ENCODE results near the gene SHB. TPM values are rescaled to one million over a fixed set of nuclear protein-coding genes. Genes with fewer than 3 reads are reported as not detected.

The SHB gene
- total RNA-seq, 2 donors from 2014 or later = 28.1 to 38.1 TPM

DNA sequence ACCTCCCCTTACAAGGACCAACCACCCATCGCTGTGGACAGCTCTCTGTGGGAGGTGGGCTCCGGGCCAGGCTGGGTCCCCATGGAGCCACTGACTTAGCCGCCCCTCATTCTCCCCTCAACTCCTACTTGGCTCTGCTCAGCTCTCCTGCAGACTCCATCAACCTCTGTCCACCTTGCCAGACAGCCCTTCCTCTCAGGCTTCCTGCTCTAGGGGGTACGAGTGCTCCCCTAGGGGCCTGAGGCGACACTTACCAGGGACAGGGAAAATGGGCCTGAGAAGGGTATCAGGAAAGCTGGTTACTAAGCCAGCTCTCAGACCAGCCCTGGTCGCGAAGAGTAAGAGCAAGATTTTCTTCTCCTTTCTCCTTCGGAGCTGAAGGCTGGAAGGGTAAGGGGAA is 43.9 kb downstream of the SHB start:
- Histone ChIP-seq H3K27me3 (ENCODE audit: control insufficient read depth, insufficient read depth, low read length, poor library complexity, severe bottlenecking) (no peaks in the 10 kb centered on the region), H3K4me3 (ENCODE audit: low read length) (no peak overlapping the region), H3K36me3 (ENCODE audit: control insufficient read depth, insufficient read depth, low read length) (peaks cover 41% of the 10 kb centered on the region), H3K27ac (ENCODE audit: low read depth, low read length) (no peak overlapping the region), H3K4me1 (ENCODE audit: control insufficient read depth, insufficient read depth, low read length) (peaks cover 14% of the 10 kb centered on the region), H3K9ac (ENCODE audit: extremely low read depth, low read length, poor library complexity, severe bottlenecking) (no peak overlapping the region), H3K9me3 (ENCODE audit: control insufficient read depth, low read length) (no peaks in the 10 kb centered on the region)
- no peak for DNase-seq
- WGBS, 2 experiments (ENCODE audit: insufficient coverage in 1 of 2, insufficient read length in 1 of 2) = 83 to 92% methylated on average over 5 to 8 of the region's 8 CpGs
- Mint-ChIP-seq H3K27me3 (ENCODE audit: insufficient read depth) (no peaks in the 10 kb centered on the region), H3K27ac (peak overlapping the region; percentile 84), H3K4me1 (peaks cover 60% of the 10 kb centered on the region), H3K36me3 (ENCODE audit: low read depth) (peaks cover 8% of the 10 kb centered on the region), H3K9me3 (no peaks in the 10 kb centered on the region), H3K4me3 (no peak overlapping the region)
- TF ChIP-seq, protein P1, sequence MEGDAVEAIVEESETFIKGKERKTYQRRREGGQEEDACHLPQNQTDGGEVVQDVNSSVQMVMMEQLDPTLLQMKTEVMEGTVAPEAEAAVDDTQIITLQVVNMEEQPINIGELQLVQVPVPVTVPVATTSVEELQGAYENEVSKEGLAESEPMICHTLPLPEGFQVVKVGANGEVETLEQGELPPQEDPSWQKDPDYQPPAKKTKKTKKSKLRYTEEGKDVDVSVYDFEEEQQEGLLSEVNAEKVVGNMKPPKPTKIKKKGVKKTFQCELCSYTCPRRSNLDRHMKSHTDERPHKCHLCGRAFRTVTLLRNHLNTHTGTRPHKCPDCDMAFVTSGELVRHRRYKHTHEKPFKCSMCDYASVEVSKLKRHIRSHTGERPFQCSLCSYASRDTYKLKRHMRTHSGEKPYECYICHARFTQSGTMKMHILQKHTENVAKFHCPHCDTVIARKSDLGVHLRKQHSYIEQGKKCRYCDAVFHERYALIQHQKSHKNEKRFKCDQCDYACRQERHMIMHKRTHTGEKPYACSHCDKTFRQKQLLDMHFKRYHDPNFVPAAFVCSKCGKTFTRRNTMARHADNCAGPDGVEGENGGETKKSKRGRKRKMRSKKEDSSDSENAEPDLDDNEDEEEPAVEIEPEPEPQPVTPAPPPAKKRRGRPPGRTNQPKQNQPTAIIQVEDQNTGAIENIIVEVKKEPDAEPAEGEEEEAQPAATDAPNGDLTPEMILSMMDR (conservative IDR thresholded peaks at IDR 0.05) = peak; percentile 58

DNA sequence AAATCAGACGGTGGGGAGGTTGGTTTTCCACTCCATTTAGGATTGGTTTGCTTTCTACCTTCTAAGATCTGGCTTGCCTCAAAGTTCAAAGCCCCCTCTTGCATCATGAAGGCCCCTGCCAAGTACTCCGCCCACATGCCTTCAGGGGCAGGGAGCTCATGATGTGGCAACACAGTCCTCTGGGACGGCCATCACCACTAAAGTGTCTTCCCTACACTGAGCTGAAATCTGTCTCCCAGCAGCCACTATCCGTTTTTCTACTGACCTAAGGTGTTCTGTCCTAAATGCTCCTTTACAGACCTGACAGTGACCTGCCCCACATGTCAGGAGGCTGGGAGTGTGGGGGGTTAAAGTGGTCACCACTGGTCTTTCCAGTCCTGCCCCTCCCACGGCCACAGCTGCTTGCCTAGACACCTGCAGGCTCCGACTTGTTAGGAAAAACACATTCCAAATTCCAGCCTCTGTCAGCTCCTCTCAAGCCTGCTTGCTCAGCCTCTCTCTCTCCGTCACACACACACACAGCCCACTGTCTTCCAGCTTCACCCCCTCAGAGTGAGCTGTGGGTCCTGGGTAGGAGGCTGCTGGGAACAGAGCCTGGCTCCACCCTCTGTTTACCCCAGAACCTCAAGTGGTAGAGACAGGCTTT is 44.9 kb downstream of the SHB start:
- Histone ChIP-seq H3K27ac (ENCODE audit: low read depth, low read length) (no peak overlapping the region), H3K4me3 (ENCODE audit: low read length) (no peak overlapping the region), H3K4me1 (ENCODE audit: control insufficient read depth, insufficient read depth, low read length) (peaks cover 24% of the 10 kb centered on the region), H3K9ac (ENCODE audit: extremely low read depth, low read length, poor library complexity, severe bottlenecking) (no peak overlapping the region), H3K27me3 (ENCODE audit: control insufficient read depth, insufficient read depth, low read length, poor library complexity, severe bottlenecking) (no peaks in the 10 kb centered on the region), H3K36me3 (ENCODE audit: control insufficient read depth, insufficient read depth, low read length) (peaks cover 41% of the 10 kb centered on the region), H3K9me3 (ENCODE audit: control insufficient read depth, low read length) (no peaks in the 10 kb centered on the region)
- TF ChIP-seq, protein P1 (conservative IDR thresholded peaks at IDR 0.05) = no peak
- Mint-ChIP-seq H3K27ac (peak overlapping the region; percentile 84), H3K9me3 (no peaks in the 10 kb centered on the region), H3K36me3 (ENCODE audit: low read depth) (peaks cover 8% of the 10 kb centered on the region), H3K4me3 (no peak overlapping the region), H3K4me1 (peaks cover 64% of the 10 kb centered on the region), H3K27me3 (ENCODE audit: insufficient read depth) (no peaks in the 10 kb centered on the region)
- 56 to 73% methylated on average over 4 to 7 of the region's 7 CpGs for WGBS, 2 experiments (ENCODE audit: insufficient coverage in 1 of 2, insufficient read length in 1 of 2)
- DNase-seq = peak; percentile 81

DNA sequence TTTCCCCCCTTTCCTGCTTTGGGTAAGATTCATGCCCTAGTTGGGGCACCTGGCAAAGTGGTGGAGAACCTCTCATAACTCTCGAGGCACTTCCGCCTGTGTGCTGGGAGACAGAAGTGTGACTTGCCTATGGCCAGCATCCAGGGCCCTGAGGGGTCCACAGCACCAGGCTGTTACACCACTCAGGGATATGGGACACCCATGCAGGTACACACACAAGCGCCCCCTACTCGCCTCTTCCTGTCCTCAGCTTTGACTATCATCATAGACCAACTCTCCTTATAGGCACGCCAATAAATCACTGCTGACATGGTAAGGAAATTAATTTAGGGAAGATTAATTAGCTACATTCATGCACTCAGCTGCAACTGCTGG is 45.4 kb downstream of the SHB start:
- H3K27me3 Mint-ChIP-seq (ENCODE audit: insufficient read depth) = no peaks in the 10 kb centered on the region
- no peak for DNase-seq
- peaks cover 65% of the 10 kb centered on the region for H3K4me1 Mint-ChIP-seq
- H3K9me3 Mint-ChIP-seq = no peaks in the 10 kb centered on the region
- no peak overlapping the region for H3K9ac ChIP-seq (ENCODE audit: extremely low read depth, low read length, poor library complexity, severe bottlenecking)
- WGBS, 2 experiments (ENCODE audit: insufficient coverage in 1 of 2, insufficient read length in 1 of 2) = 87 to 89% methylated on average over 4 to 5 of the region's 5 CpGs
- TF ChIP-seq, protein P1 (conservative IDR thresholded peaks at IDR 0.05) = no peak
- no peak overlapping the region for H3K27ac ChIP-seq (ENCODE audit: low read depth, low read length)
- peak overlapping the region; percentile 84 for H3K27ac Mint-ChIP-seq
- no peaks in the 10 kb centered on the region for H3K9me3 ChIP-seq (ENCODE audit: control insufficient read depth, low read length)
- no peak overlapping the region for H3K4me3 Mint-ChIP-seq
- H3K36me3 Mint-ChIP-seq (ENCODE audit: low read depth) = peaks cover 8% of the 10 kb centered on the region
- H3K4me1 ChIP-seq (ENCODE audit: control insufficient read depth, insufficient read depth, low read length) = peaks cover 29% of the 10 kb centered on the region
- no peaks in the 10 kb centered on the region for H3K27me3 ChIP-seq (ENCODE audit: control insufficient read depth, insufficient read depth, low read length, poor library complexity, severe bottlenecking)
- no peak overlapping the region for H3K4me3 ChIP-seq (ENCODE audit: low read length)
- peaks cover 41% of the 10 kb centered on the region for H3K36me3 ChIP-seq (ENCODE audit: control insufficient read depth, insufficient read depth, low read length)

Measured in endodermal cell (in vitro differentiated cells).